Gastrocnemius medialis (tissue), 4 donors: ENCODE results near the gene WIPI1. TPM values are rescaled to one million over a fixed set of nuclear protein-coding genes. Genes with fewer than 3 reads are reported as not detected.

Experiments
- ATAC-seq, 2 donors: fragments of 150-250 bp; one replicate each; pipeline ENCODE4 v1.9.1; 2016
- DNase-seq, 2 donors: peaks; one replicate each; pipeline ENCODE4 v3.0.0-alpha.2; 2019
- H3K27ac ChIP-seq, 4 donors: fragments of 200-600 bp; sonication (generic); 1 replicate in 1 of 4; 2 replicates in 3 of 4; pipeline ENCODE4 v1.5.1; 2016 to 2018; ENCODE audit warnings: mild to moderate bottlenecking in 2 of 4, moderate library complexity in 1 of 4
- H3K27me3 ChIP-seq, 3 donors: fragments of 200-600 bp; sonication (generic) in 2 of 3; 1 replicate in 1 of 3; 2 replicates in 2 of 3; pipeline versions ENCODE4 v1.5.1 to v1.6.0; 2016 to 2019; ENCODE audit warnings: mild to moderate bottlenecking in 1 of 3, moderate library complexity in 1 of 3
- H3K36me3 ChIP-seq, 2 donors: fragments of 200-600 bp; sonication (generic) in 1 of 2; one replicate each; pipeline ENCODE4 v1.5.1; 2017 to 2018
- H3K4me1 ChIP-seq, 2 donors: fragments of 200-600 bp; sonication (generic) in 1 of 2; one replicate each; pipeline ENCODE4 v1.5.1; 2016 to 2017; ENCODE audit warnings: mild to moderate bottlenecking in 2 of 2
- H3K4me3 ChIP-seq, 4 donors: fragments of 200-600 bp; sonication (generic) in 3 of 4; 1 replicate in 1 of 4; 2 replicates in 3 of 4; pipeline ENCODE4 v1.5.1; 2016 to 2019; ENCODE audit warnings: mild to moderate bottlenecking in 2 of 4
- H3K9me3 ChIP-seq, 3 donors: fragments of 200-600 bp; sonication (generic) in 2 of 3; 1 replicate in 1 of 3; 2 replicates in 2 of 3; pipeline ENCODE4 v1.5.1; 2016 to 2019
- POLR2A ChIP-seq, 2 donors: fragments of 450-650 bp; IDR thresholded peaks; one replicate each; pipeline ENCODE4 v1.6.1; 2017; ENCODE audit warnings: antibody characterized with exemption in 2 of 2, mild to moderate bottlenecking in 2 of 2, moderate library complexity in 2 of 2
- in situ Hi-C, 4 donors: fragments of 200-750 bp; cut with MboI; loops; one replicate each; pipeline versions ENCODE4 v1.15.0 to v1.8.0; 2017; ENCODE audit warnings: low sequenced_read_pairs in 4 of 4
- intact Hi-C: fragments of 100-400 bp; cut with DNase I; formaldehyde crosslinking; loops from one replicate; pipeline ENCODE4 v1.15.1; 2023; ENCODE audit warnings: low total_unique reads
- total RNA-seq, 4 donors: library from RNA; depleted of rRNA; stranded (reverse); fragments of >200 nt; gene quantifications; one replicate each; pipeline versions ENCODE4 v1.1.0 to v1.2.3, GENCODE V29; 2016
- TF ChIP-seq, protein P1 (sequence below), 5 experiments: fragments of 450-650 bp in 3 of 5; fragments of 200-600 bp in 2 of 5; sonication (generic) in 2 of 5; IDR thresholded peaks in 4 of 5; conservative IDR thresholded peaks in 1 of 5; 1 replicate in 4 of 5; 2 replicates in 1 of 5; pipeline ENCODE4 v1.5.1; 2016 to 2019; ENCODE audit warnings: antibody characterized with exemption in 5 of 5, mild to moderate bottlenecking in 3 of 5, moderate library complexity in 3 of 5

Gene WIPI1
- total RNA-seq, 4 donors from 2014 or later = 79.1 to 182 (median 92.0) TPM

- Histone ChIP-seq H3K4me1 (peaks cover 56 to 71% of the 10 kb centered on the region in 2 donors), H3K36me3 (peaks cover 3 to 52% of the 10 kb centered on the region in 2 donors), H3K27ac (peak overlapping the region; percentile 95 to 100 (median 98)), H3K9me3 (no peaks in the 10 kb centered on the region), H3K27me3 (no peaks in the 10 kb centered on the region), H3K4me3 (no peak overlapping the region)
- ATAC-seq (no peak), DNase-seq (no peak)
- intact Hi-C loops = no loop called here
- in situ Hi-C loops = loop anchor here in 1 of 4 donors (10.0 kb wide), 1 partner anchor 62 kb away; the partner anchor contains the start of gene PRKAR1A
- TF ChIP-seq POLR2A (IDR thresholded peaks at IDR 0.05) = no peak
- TF ChIP-seq, protein P1, sequence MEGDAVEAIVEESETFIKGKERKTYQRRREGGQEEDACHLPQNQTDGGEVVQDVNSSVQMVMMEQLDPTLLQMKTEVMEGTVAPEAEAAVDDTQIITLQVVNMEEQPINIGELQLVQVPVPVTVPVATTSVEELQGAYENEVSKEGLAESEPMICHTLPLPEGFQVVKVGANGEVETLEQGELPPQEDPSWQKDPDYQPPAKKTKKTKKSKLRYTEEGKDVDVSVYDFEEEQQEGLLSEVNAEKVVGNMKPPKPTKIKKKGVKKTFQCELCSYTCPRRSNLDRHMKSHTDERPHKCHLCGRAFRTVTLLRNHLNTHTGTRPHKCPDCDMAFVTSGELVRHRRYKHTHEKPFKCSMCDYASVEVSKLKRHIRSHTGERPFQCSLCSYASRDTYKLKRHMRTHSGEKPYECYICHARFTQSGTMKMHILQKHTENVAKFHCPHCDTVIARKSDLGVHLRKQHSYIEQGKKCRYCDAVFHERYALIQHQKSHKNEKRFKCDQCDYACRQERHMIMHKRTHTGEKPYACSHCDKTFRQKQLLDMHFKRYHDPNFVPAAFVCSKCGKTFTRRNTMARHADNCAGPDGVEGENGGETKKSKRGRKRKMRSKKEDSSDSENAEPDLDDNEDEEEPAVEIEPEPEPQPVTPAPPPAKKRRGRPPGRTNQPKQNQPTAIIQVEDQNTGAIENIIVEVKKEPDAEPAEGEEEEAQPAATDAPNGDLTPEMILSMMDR (IDR thresholded peaks at IDR 0.05 in 4 of 5, conservative IDR thresholded peaks at IDR 0.05 in 1 of 5) = no peak
These were observed 4.5 kb downstream of the WIPI1 start for GRCh38 chr17:68452724-68453290.

DNA sequence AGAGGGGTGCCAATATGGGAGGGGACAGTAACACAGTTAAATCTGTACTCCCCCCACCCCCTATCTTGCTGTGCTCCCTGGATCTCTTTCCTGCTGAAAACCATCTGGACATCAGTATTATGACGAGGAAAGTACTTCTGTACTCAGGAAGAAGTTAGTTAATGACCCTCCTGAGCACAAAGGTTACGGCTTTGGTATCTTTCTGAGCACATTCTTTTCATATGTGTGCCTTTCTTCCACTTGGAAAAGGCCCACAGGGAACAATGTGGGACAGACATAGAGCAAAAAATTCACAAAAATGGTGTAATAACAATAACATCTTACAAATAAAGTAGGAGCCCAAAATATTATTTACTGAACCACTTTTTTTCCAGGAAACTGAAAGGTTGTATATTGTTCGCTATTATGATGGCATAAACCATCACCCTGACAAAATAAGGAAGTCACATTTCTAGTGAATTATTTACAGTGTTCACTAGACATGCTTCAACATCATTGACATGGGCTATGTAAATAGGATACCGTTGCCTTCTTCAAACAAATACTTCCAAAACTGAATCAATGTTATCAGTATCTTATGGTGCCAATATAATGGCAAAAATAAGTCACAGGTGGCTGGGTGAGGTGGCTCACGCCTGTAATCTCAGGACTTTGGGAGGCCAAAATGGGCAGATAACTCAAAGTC is 5.5 kb downstream of the WIPI1 start:
- intact Hi-C loops (no loop called here), in situ Hi-C loops (loop anchor here in 1 of 4 donors (10.0 kb wide), 1 partner anchor 63 kb away; the partner anchor contains the start of gene PRKAR1A)
- ATAC-seq (no peak), DNase-seq (no peak)
- Histone ChIP-seq H3K4me1 (peaks cover 61 to 71% of the 10 kb centered on the region in 2 donors), H3K27ac (peak overlapping the region; percentile 95 to 100 (median 98)), H3K27me3 (no peaks in the 10 kb centered on the region), H3K9me3 (no peaks in the 10 kb centered on the region), H3K4me3 (no peak overlapping the region), H3K36me3 (peaks cover 3 to 61% of the 10 kb centered on the region in 2 donors)
- no peak for TF ChIP-seq POLR2A (IDR thresholded peaks at IDR 0.05)
- TF ChIP-seq, protein P1 (IDR thresholded peaks at IDR 0.05 in 4 of 5, conservative IDR thresholded peaks at IDR 0.05 in 1 of 5) = no peak

GRCh38 chr17:68450801-68451200 is 6.5 kb downstream of the WIPI1 start:
- no peak for ATAC-seq
- H3K36me3 ChIP-seq = peaks cover 3 to 71% of the 10 kb centered on the region in 2 donors
- no peaks in the 10 kb centered on the region for H3K9me3 ChIP-seq
- TF ChIP-seq POLR2A (IDR thresholded peaks at IDR 0.05) = no peak
- TF ChIP-seq, protein P1 (IDR thresholded peaks at IDR 0.05 in 4 of 5, conservative IDR thresholded peaks at IDR 0.05 in 1 of 5) = no peak
- H3K27ac ChIP-seq = peak overlapping the region; percentile 95 to 100 (median 98)
- in situ Hi-C loops (loop anchor here in 1 of 4 donors (10.0 kb wide), 1 partner anchor 64 kb away; the partner anchor contains the start of gene PRKAR1A), intact Hi-C loops (no loop called here)
- H3K4me3 ChIP-seq = no peak overlapping the region
- no peaks in the 10 kb centered on the region for H3K27me3 ChIP-seq
- H3K4me1 ChIP-seq = peaks cover 57 to 64% of the 10 kb centered on the region in 2 donors
- no peak for DNase-seq

GRCh38 chr17:68450391-68450790 is 6.9 kb downstream of the WIPI1 start:
- peaks cover 53 to 60% of the 10 kb centered on the region in 2 donors for H3K4me1 ChIP-seq
- no peak for ATAC-seq
- peak overlapping the region; percentile 95 to 100 (median 98) for H3K27ac ChIP-seq

More at GRCh38 chr17:68450391-68450790, 6.9 kb downstream of the WIPI1 start:
- no peak for DNase-seq
- in situ Hi-C loops = loop anchor here in 1 of 4 donors (10.0 kb wide), 1 partner anchor 64 kb away; the partner anchor contains the start of gene PRKAR1A
- no peaks in the 10 kb centered on the region for H3K27me3 ChIP-seq
- peaks cover 3 to 75% of the 10 kb centered on the region in 2 donors for H3K36me3 ChIP-seq
- intact Hi-C loops = no loop called here
- no peak for TF ChIP-seq POLR2A (IDR thresholded peaks at IDR 0.05)
- TF ChIP-seq, protein P1 (IDR thresholded peaks at IDR 0.05 in 4 of 5, conservative IDR thresholded peaks at IDR 0.05 in 1 of 5) = no peak
- H3K4me3 ChIP-seq = no peak overlapping the region
- no peaks in the 10 kb centered on the region for H3K9me3 ChIP-seq
